ENCODE results near the gene CLCNKA.

DNA sequence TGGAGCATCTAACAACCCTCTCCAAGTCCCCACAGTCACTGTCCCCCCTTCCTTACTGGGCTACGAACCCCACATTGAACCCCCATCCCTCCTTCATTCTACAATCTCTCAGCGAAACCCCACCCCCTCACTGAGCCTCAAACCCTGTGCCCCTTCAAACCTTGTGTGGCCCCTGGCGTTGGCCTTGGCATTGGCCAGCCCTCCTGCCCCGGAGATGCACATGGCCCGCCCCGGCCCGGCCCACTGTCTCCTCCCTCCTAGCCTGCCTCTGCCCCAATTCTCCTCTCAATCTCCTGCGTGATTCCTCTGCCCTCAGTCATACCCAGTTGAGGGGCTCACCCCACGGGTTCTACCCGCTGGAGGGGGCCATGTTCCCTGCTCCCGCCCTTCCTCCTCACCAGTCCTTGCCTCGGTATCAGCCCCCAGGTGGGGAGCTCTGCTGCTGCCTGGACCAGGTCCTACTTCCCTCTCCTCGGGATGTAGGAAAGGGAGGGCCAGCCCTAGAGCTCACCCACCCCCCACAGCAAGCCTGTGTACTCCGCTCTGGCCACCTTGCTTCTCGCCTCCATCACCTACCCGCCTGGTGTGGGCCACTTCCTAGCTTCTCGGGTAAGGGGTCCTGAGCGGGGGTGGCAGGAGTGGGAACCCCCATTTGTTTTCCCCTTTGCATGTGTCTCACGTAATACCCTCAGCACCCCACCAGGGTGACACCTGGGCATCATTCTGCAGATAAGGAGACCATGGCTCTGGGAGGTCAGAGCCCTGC is 6.6 kb downstream of the CLCNKA start:
- TF ChIP-seq, protein P1, sequence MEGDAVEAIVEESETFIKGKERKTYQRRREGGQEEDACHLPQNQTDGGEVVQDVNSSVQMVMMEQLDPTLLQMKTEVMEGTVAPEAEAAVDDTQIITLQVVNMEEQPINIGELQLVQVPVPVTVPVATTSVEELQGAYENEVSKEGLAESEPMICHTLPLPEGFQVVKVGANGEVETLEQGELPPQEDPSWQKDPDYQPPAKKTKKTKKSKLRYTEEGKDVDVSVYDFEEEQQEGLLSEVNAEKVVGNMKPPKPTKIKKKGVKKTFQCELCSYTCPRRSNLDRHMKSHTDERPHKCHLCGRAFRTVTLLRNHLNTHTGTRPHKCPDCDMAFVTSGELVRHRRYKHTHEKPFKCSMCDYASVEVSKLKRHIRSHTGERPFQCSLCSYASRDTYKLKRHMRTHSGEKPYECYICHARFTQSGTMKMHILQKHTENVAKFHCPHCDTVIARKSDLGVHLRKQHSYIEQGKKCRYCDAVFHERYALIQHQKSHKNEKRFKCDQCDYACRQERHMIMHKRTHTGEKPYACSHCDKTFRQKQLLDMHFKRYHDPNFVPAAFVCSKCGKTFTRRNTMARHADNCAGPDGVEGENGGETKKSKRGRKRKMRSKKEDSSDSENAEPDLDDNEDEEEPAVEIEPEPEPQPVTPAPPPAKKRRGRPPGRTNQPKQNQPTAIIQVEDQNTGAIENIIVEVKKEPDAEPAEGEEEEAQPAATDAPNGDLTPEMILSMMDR (conservative IDR thresholded peaks at IDR 0.05): no peak
- no peak for TF ChIP-seq ZFX (IDR thresholded peaks at IDR 0.05)

Data from C4-2B (cell line).